Anterior cingulate cortex (tissue), 58 donors: ENCODE results near the gene ARHGAP30.

Experiments
- DNase-seq, 58 donors: peaks; one replicate each; lab custom pipeline; 2025; lab: John Stamatoyannopoulos, UW

Gene ARHGAP30

GRCh38 chr1:161090617-161091016, 20.9 kb upstream of the ARHGAP30 start:
- DNase-seq: no peak

- DNase-seq: no peak
These were observed 20.2 kb upstream of the ARHGAP30 start for GRCh38 chr1:161089938-161090337.

- DNase-seq: no peak
These were observed 19.7 kb upstream of the ARHGAP30 start, which contains the start of gene NECTIN4 for GRCh38 chr1:161089251-161089924. NECTIN4 (minus strand) TSS chr1:161089558; CDS start chr1:161089296, 262 bp downstream.

GRCh38 chr1:161088587-161089110, 19.0 kb upstream of the ARHGAP30 start:
- DNase-seq: no peak

- DNase-seq: no peak
These were observed 16.8 kb upstream of the ARHGAP30 start for GRCh38 chr1:161086457-161086856.

- no peak for DNase-seq
These were observed 15.5 kb upstream of the ARHGAP30 start for GRCh38 chr1:161085165-161085564.

GRCh38 chr1:161084597-161084988, 14.9 kb upstream of the ARHGAP30 start:
- DNase-seq: no peak

- no peak for DNase-seq
These were observed 14.3 kb upstream of the ARHGAP30 start for GRCh38 chr1:161083748-161084596.

GRCh38 chr1:161082996-161083747, 13.5 kb upstream of the ARHGAP30 start:
- DNase-seq: no peak

- no peak for DNase-seq
These were observed 12.8 kb upstream of the ARHGAP30 start for GRCh38 chr1:161082483-161082882.

- DNase-seq: no peak
These were observed 11.8 kb upstream of the ARHGAP30 start for GRCh38 chr1:161081519-161081918.

GRCh38 chr1:161080441-161081405, 11.0 kb upstream of the ARHGAP30 start:
- DNase-seq: no peak

- DNase-seq: no peak
These were observed 9.9 kb upstream of the ARHGAP30 start for GRCh38 chr1:161079436-161080110.

GRCh38 chr1:161077426-161077825, 7.7 kb upstream of the ARHGAP30 start:
- DNase-seq: no peak

GRCh38 chr1:161076410-161076809, 6.7 kb upstream of the ARHGAP30 start:
- no peak for DNase-seq

GRCh38 chr1:161074676-161075368, 5.1 kb upstream of the ARHGAP30 start:
- no peak for DNase-seq

- no peak for DNase-seq
These were observed 3.9 kb upstream of the ARHGAP30 start for GRCh38 chr1:161073474-161074121.
